Activated CD8-positive, alpha-beta memory T cell treated with anti-CD3 and anti-CD28 coated beads, Interleukin-2, amount 50 U/mL, for 1 hour (primary cell): ENCODE data around the gene NFIA.

ENCODE experiments used
- DNase-seq: peaks from one replicate; pipeline ENCODE4 v3.0.0-alpha.2; 2020; ENCODE audit errors: extremely low read depth

The NFIA gene

DNA sequence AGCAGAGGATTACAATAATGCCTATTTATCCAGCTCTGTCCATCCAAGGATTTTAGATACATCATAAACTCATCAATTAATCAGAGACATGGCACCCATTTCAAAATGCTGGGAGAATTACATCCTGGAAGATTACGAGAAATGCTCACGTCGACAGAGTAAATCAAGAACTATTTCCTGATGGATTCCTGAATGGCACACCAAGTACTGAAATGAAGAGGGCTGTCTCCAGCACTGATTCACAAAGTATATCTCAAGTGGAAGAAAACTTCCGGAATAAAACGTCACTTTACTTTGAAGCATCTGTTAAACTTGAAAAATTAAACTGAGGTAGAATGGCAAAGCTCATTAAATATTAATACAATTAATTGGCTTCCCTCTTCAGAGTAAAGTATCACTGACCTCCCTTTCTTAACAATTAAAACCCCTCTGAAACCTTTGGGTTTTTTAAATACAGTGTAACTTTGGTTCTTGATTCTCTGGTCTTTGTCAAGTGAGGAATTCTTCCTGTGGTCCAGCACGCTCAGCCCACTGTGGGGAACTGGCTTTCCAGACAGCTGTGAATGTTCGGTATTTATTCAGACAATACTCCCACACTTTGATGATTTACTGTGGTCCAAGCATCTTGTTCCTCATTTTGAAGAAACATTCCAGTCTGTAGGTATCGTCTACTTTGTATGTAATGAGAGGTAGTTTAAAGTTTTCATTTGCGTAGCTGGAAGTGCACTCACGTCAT lies 288.0 kb downstream of the NFIA start:
- no peak for DNase-seq

DNA sequence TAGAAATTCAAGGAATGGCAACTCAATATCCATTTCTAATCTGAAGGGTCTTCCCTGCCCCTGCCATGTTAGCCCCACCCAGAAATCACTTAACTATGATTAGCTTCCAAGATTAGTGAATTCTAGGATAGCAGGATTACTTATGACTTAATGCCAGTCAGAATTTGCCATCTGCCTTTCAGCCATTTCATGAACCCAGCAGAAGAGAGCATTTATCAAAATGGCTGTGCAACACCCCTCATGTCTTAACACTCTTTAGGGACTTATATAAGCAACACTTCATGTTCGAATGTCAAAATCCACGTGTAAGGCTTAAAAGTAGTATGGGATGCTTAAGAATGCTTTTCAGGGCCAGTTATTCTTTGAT lies 288.5 kb downstream of the NFIA start:
- no peak for DNase-seq

DNA sequence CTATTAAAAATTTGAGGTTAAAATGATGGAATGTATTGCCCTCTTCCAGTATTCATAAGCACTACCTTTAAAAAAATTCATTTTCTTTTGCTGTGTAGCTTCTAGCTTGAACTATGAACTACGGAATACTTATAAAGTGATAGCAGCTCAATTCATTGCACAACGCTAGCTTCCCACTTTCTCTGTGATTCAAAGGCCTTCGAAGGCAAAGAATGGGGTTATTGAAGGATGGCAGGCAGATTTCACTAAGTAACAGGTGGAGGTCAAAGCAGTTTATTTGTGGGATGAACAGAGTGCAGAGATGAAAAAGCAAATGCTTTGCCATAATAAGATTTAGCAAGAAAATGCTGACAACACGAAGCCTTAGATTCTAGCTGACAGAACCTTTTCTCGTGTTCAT lies 290.6 kb downstream of the NFIA start:
- DNase-seq, result no peak

DNA sequence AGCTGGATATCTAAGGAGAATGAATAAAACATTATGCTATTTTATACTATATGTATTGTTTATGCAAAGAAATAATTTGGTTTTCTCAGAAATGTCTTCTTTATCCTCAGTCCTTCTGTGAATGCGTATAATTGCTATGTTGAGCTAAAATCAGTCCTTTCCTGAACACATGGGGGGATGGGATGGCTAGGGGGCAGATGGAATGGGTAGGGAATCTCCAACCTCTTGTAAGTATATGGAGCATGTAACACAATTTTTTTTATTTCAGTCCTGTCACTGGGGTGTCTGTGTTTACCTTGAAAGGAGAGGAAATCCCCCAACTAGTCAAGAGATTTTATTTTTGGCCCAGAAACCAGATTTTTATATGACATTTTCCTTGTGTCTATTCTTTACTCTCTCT lies 291.8 kb downstream of the NFIA start:
- no peak for DNase-seq

DNA sequence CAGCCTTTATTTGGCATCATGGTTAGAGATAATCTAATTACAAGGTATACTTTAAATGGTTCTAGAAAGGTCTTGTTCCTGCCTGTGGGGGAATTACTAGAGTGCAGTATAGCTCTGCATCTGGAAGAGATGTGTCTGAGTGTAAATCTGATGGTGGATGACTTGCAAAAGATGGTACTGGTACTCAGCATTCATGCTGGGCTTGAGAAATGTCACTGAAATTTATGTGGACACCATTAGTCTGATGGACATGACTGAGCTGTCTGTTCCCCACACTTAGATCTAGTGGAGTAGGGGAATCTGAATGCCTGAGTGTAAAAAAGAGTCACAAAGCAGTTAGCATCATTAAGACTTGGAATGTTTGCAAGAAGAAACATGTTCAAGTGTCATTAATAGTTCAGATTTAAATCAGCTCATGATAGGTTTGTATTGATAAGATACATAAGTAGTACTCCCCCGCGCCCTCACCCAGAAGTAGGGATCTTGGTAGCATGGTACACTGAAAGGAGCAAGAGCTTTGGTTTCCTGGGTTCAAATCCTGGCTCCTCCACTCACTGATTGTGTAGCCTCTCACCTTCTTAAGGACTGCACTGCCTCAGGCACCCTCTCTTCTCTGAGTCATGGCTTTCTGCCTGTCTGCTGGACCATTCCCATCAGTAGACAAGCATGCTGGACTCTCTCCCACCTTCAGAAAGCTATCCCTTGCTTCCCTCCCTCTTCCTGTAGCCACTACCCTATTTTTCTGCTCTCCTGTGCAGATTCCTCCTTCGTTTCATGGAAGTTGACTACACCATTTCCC lies 292.9 kb downstream of the NFIA start:
- DNase-seq, result no peak

DNA sequence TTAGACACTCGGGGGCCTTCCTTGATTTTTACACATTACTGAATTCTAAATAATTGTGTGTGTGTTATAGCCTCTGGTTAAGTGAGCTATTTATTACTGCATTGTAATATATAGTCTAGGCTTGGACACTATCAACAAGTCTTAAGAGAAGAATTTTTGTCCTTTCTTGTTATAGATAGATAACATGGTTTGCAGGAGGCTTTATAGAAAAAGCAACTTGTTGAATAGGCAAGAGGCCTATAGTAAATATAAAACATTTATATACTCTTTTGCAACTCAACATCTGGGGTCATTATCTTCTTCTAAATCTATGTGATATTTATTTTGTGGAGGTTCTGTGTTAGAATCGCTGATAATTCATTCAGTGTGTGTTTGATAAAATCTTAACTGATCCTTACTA lies 293.8 kb downstream of the NFIA start:
- no peak for DNase-seq

DNA sequence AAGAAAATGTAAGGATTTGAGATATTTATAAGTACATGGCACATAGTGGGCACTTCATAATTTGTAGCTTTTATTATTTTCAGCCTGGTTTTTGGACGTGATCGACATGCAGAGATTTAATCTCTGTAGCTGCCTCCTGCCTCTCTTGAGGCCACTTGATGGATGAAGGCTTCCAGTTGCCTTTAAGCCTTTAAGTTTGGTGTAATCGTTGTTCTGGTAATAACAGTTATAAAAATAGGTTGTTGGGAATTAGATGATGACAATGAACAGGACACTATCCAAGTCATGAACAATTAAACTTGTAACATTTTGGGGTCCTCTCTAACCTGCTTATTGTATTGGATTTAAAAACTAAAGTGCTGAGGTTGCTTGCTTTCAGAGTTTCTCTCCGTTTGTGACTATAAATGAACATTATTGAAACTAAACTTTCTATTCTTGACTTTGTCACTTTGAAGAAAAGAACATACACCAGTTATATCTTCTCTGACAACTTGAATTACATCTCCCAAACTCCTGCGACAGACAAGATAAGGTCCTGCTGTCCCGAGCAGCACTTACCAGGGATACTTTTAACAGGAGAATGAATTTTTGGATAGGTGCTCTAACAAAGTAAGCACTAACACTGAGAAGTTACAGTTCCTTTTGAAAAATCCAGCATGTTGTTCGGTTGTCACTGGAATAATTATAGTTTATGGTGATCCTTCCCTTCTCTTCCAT lies 295.0 kb downstream of the NFIA start:
- no peak for DNase-seq

DNA sequence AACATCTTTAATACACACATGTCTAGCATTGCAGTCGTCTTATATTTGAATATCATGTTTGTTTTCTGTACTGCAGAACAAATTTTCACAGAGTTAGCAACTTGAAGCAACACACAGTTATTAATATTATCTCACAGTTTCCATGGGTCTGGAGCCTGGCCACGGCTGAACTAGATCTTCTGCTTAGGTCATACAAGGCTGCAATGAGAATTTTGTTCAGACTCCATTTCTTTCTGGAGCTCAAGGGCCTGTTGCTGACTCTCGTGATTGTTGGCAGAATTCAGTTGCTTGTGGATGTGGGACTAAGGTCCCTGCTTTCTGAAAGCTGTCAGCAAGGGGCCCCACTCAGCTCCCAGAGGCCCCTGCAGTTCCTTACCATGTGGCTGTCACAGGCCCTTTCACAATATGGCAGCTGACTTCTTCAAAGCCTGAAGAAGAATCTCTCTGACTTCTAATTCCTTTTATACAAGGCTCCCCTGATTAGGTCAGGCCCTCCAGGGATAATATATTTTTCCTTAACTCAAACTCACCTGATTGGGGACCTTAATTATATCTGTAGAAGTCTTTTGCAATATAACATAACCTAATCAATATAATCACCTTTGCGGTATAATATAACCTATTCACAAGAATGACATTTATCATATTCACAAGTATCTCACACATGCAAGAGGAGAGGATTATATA lies 296.3 kb downstream of the NFIA start:
- no peak for DNase-seq

DNA sequence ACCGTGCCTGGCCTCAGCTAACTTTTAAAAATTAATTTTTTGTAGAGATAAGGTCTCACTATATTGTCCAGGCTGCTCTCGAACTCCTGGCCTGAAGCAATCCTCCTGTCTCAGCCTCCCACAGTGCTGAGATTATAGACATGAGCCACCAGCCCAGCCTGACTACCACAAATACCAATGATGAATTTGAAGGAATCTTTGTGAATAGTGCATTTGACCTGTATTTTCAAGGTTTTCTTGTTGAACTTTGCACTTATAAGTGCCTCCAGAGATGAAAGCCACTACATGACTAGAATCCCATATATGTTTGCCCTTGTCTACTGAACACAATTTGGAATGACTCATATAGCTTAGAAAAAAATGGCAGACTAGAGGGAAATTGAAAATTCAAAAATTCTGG lies 297.3 kb downstream of the NFIA start:
- DNase-seq, result no peak

DNA sequence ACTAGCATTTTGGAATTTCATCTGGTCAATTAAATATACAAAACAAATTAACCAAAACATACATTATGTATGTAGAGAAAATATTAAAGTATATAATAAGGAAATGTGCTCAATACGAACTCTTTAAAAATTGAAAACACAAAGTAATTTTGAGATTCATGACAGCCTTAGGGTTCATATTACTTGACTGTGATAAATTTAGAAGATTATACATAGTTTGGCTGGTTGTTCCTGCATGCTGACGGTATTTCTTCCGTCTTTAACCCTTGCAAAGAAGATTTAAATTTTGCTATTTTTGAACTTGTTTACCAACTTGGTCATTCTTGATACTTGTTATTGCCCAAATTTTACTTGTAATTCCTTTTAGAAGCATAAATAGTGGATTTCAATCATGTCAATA lies 298.2 kb downstream of the NFIA start:
- no peak for DNase-seq

DNA sequence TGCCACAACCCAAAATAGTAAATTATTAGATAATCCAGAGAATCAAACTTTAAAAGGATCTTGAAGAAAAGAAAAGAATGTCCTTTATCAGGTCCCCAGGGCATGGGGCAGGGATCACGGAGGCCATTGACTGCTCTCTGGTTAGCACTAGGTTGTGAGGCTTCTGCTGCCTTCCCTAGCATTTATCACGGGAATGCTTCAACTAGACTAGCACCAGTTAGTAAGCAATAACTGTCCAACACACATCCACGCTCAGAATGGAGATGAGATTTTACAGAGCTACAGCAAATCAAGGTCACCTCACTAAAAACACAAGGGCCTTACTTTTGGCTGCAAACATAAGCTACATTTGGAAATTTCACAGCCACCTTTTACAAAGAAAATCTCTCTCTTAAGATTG lies 304.0 kb downstream of the NFIA start:
- DNase-seq, result no peak

DNA sequence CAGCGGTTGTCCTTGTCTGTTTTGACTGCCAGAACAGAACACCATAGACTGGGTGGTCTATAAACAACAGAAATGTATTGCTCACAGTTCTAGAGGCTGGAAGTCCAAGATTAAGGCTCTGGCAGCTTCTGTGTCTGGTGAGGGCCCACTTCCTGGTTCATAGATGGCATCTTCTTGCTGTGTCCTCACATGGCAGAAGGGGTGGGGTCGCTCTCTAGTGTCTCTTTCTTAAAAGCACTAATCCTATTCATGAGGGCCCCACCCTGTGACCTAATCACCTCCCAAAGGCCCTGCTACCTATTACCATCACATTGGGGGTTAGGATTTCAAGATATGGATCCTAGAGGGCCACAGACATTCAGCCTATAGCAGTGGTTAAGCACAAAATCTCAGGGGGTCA lies 304.4 kb downstream of the NFIA start:
- DNase-seq, result no peak

DNA sequence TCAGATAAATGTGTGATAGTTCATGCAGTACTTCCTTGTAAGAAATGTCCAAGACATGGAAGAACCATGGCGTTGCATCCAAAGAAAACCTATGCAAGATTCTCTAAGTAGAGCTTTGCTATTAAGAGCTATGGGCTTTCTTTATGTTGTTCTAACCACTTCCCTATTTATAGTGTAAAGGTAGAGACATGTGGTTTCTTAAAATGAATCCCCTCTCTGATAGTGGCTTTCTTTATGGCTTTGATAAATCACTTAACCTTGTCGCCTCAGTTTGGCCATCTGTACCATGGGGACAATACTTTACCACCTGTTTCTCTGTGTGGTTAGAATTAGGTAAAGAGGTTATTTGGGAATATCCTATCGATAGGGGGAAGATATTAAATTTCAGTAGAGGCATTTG lies 305.5 kb downstream of the NFIA start:
- no peak for DNase-seq

DNA sequence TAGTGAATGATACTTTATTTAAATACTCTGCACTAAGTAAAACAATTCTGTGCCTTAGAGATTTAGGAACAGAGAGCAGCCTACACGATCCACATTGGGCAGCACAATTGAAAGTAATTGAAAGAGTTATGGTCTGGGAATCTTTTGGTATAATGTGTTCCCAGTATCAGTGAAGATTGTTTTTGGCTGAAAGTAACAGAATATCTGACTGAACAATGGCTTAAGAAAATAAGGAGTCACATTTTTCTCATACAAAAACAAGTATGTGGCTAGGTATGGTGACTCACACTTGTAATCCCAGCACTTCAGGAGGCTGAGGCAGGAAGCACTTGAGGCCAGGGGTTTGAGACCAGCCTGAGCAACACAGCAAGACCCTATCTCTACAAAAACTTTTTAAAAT lies 306.2 kb downstream of the NFIA start:
- no peak for DNase-seq

DNA sequence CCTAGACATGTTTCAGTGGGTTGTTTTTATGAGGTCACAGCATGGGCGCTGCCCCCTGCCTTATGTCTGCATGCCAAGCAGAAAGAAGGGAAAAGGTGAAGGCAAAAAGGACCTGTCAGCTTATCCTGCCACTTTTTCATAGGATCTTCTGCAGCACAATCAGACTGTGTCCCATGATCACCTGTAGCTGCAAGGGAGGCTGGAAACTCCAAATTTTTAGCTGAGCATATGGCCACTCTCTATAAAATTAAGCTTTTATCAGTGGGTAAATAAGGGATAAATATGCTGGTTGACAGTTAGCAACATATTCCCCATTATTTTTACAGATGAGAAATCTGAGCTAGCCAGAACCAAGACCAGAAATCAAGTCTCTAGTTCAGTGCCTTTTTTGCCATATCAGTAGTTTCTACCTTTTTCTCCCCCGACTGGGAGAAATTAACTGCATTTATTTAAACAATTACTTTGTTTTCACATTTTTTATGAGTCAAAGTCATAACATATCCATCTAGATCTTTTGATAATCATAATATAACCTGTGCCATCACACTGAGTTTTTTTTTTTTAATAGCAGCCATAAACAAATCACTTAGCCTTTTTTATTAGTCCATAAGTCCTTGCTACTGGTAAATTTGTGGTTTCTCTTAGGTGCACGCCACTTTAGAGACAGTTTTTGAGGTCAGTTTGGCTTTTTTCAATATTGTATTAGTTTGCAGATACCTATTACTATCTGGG lies 307.0 kb downstream of the NFIA start:
- no peak for DNase-seq

DNA sequence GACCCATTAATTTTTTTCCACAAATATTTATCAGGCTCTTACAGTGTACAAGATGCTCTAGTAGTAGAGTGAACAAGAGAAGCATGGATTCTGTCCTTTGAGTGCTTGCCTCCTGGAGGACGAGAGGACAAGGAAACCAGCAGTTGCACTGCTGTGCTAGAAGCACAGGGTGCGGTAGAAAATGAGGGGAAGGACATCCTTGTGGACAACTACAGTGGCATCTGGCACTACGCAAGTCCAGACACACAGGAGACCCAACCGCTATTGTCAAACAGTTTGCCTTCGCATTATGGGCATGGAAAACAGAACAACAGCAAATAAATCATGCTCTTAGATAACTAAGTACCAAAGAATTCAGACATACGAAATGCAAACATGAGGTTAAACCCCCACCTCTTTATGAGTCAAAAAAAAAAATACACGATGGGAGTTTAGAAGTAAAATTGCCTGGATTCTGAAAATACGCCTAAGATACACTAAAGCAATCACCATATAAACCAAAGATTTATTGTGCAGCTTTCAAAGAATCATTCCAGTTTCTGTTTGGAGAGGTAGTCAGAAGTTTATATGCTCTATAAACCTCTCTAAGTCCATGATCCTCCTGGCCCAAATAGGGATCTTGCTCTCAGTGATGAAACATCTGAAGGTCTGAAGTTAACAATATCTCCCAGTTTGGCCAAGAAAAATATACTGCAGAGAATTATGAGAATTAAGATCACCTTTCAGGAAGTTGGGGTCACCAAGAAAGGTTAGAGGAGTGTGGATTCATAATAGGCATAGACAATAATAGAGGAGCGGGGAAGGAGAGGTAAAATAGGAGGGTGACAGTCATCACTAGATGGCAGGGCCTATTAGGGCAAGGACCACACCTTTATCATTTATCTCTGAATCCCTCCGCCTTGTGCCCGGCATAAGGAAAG lies 307.8 kb downstream of the NFIA start:
- DNase-seq, result no peak

DNA sequence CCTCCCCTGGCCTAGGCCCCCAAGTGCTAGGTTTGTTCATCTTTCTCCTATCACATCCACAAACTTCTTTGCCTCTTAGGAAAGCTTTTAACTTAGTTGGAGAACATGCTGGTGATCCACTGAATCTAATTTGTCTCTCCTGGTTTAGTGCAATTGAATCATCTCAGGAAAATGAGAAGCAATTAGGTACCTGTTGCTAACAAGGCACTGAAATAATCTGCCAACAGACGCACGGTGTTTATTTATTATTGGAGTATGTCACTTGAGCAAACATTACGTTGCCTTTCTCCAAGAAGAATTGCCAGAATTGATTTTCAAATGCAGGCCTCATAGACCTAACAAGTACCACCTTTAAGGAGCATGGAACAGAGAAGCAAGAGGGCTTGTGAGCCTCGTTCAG lies 309.4 kb downstream of the NFIA start:
- DNase-seq, result no peak

DNA sequence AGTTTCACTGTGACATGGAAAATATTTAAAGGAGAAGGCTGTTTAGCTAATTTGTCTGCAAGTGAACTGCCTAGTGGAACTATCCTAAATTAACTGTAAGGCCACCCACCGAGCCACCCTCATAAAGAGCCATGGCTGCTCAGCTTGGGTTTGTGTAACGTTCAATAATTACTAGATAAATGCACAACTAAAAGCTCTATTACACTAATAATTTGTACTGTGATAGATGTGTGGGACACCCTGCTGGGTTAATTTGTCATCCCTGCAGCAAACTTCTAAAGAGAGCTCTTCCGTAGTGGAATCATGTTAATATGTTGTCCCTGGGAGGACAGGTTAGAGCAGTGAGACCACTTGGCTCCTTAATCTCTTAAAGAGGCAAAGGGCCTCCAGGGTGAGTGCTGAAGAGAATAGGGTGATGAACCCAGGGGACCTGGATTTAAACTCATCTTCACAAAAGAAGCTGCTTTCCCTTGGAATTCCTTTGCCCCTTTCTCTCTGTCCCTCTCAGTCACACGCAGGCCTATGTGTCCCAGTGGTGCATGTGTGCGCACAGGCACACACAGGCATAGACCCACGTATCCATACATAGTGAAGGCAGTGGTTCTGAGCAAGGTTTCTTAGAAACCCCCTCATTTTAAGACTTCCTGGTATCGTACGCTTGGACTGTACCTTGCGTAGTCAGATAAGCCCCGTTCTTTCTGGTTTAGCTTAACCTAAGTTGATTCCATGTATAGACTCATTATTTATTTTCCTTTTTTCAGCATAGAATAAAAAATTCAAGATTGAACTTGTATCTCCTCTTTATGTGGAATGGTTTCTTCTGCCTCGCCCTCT lies 310.3 kb downstream of the NFIA start:
- DNase-seq, result no peak

DNA sequence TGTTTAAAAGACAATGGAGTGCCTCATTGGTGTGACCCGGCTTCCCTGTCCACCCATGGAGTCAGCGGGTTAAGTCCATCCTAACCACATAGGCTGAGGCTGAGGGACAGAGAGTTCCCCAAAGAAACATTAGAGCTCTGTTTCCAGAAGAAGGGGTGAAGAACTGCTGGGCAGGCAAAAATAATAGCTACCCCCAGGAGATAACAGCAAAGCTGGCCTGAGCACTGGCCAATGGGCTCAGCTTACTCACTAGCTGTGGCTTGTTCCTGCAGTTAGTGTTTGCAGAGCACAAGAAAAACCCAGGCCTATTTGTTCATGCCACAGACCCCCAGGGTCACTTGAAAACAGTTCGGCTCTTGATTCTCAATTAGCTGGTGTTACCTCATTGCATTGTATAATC lies 311.2 kb downstream of the NFIA start:
- DNase-seq, result no peak
